ENCODE data around the gene RIT2.

The RIT2 gene

DNA sequence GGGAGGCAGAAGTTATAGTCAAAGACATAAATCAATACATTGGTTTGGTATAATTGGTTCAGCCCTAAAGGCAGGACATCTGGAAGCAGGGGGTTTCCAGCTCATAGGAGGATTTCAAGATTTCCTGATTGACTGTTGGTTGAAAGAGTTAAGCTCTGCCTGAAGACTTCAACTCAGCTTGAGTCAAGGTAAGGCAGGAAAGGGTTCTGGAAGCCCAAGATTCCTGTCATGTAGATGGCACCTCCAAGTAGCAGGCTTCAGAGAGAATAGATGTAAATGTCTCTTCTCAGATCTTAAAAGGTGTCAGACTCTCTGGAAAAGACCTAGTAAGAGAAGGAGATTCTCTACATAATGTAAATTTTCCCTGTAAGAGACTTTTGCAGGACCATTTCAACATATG, 335.3 kb downstream of the RIT2 start:
- no peak for FAIRE-seq
- TF ChIP-seq POLR2A (IDR thresholded peaks at IDR 0.05; ENCODE audit: low read depth, low read length) (no peak), POLR2AphosphoS5 (IDR thresholded peaks at IDR 0.05; ENCODE audit: low read depth, low read length) (no peak), TAF1 (IDR thresholded peaks at IDR 0.05; ENCODE audit: borderline replicate concordance, low read depth, low read length) (no peak)
- DNase-seq (ENCODE audit: insufficient read length), result no peak

DNA sequence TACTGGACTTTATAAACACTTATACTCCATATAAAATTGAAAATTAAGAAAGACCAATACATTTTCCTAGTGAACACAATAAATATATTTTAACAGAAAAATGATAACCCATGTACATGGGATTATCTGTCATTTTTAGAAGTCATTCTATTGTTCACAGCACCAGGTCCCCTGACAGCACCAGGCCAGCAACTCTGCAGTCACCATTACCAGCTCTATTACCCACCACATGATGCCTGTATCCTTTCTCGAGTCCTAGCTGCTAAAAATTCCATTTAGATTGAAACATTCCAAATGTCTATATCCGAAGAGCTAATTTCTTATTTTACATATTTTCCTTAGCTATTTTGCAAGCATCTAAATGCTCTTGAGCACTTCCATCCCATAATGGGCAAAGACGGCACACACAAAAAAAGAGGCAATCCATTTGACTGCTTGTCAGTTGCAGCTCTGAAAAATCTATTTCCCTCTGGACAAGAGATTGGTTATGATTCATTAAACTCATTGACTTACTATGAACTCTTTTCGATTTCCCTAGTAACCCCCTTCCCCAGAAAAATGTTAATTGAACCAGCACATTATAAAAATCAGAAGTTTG, 336.9 kb downstream of the RIT2 start:
- DNase-seq (ENCODE audit: insufficient read length) (no peak), FAIRE-seq (no peak)
- no peak for TF ChIP-seq POLR2AphosphoS5 (IDR thresholded peaks at IDR 0.05; ENCODE audit: low read depth, low read length)
- no peak for TF ChIP-seq POLR2A (IDR thresholded peaks at IDR 0.05; ENCODE audit: low read depth, low read length)
- no peak for TF ChIP-seq TAF1 (IDR thresholded peaks at IDR 0.05; ENCODE audit: borderline replicate concordance, low read depth, low read length)

DNA sequence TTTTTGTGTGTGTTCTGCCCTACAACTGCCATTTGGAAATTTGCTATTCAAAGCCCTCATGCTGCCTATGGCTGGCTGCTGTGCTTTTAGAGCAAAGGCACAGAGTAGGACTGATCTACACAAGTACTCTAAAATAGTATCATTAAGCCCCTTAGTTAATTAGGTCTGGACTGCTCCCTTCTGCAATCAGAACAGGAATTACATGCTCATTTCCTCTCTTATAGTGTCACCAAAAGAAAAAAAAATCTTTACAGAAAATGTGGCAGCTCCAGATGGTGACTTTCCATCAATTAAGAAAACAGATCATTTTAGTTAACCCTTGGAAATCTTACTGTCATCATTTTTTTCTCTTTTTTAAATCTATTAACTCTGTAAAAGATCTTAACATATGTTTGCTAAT, 337.5 kb downstream of the RIT2 start:
- DNase-seq (ENCODE audit: insufficient read length) (no peak), FAIRE-seq (no peak)
- no peak for TF ChIP-seq TAF1 (IDR thresholded peaks at IDR 0.05; ENCODE audit: borderline replicate concordance, low read depth, low read length)
- TF ChIP-seq POLR2A (IDR thresholded peaks at IDR 0.05; ENCODE audit: low read depth, low read length), result no peak
- no peak for TF ChIP-seq POLR2AphosphoS5 (IDR thresholded peaks at IDR 0.05; ENCODE audit: low read depth, low read length)

DNA sequence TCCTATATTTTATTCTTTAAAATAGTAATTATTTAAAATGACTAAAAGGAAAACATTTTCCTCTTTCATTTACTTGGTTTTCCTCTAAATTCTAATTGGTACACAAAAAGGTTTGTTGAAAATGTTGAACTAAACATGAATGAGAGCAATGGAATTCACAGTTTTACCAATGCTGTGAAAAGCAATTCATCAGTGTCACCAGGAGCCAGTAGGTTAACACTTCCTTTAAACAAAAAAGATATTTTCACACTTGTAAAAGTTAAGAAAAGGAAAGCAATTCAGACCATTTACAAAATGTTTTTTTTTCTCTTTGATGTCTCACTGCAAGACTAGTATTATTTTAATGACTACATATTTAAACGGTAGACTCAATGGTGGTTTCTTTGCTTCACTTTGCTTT, 341.6 kb downstream of the RIT2 start:
- no peak for TF ChIP-seq POLR2AphosphoS5 (IDR thresholded peaks at IDR 0.05; ENCODE audit: low read depth, low read length)
- TF ChIP-seq TAF1 (IDR thresholded peaks at IDR 0.05; ENCODE audit: borderline replicate concordance, low read depth, low read length), result no peak
- no peak for TF ChIP-seq POLR2A (IDR thresholded peaks at IDR 0.05; ENCODE audit: low read depth, low read length)
- no peak for DNase-seq (ENCODE audit: insufficient read length)
- FAIRE-seq, result no peak

DNA sequence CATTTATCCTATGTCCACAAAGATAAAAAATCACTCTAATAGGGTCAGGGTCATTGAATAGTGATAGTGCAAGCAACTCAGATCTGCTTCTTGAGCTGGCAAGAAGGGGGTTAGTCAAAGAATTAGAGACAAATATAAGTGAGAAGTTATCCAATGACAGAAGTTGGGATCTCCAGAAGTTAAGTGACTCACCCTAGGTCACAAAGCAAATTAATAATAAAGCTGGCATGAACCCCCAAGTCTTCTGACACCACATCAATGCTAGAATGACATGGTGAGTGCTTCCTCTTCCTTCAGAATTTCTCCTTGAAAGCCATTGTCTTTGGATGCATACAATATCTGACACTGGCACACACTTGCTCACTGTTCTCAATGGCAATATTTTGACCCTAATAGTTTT, 343.5 kb downstream of the RIT2 start:
- FAIRE-seq, result no peak
- no peak for TF ChIP-seq POLR2AphosphoS5 (IDR thresholded peaks at IDR 0.05; ENCODE audit: low read depth, low read length)

DNA sequence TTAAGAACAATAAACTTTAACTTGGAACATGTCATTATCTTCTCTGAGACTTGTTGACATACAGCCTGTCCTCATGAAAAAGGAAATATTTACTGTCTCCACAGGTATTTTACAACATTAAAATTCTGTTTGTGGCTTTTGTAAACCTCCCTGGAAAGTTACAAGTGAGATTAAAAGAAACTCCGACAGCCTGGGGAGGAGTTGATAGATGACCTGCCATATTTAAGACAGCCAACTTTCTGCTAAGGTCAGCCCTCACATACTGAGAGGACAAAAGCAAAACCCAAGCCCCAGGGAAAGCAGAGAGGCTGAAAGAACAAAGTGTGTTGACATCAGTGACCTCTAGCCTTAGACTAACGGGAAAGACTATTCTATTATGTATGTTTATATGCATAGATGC, 350.2 kb downstream of the RIT2 start:
- TF ChIP-seq POLR2A (IDR thresholded peaks at IDR 0.05; ENCODE audit: low read depth, low read length), result no peak
- TF ChIP-seq TAF1 (IDR thresholded peaks at IDR 0.05; ENCODE audit: borderline replicate concordance, low read depth, low read length), result no peak
- no peak for TF ChIP-seq POLR2AphosphoS5 (IDR thresholded peaks at IDR 0.05; ENCODE audit: low read depth, low read length)
- DNase-seq (ENCODE audit: insufficient read length) (no peak), FAIRE-seq (no peak)

More for the DNA sequence above, 343.5 kb downstream of the RIT2 start:
- DNase-seq (ENCODE audit: insufficient read length), result no peak

DNA sequence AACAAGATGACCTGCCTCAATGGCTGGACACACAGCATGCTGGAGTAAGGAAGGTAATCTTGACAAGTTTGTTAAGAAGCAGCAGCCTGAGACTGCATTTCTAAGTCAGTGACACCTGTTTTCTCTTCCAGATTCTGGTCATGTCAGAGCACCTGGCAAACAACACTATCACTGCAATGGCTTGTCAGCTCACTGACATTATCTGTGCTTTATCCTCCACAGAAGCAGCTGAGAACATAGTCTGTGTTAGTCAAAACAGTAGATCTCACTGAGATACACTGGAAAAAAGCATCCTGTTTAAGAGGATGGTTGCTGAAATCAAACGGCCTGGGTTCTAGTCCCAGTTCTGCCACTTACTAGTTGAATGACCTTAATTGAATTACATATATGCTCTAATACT, 355.2 kb downstream of the RIT2 start:
- DNase-seq (ENCODE audit: insufficient read length) (no peak), FAIRE-seq (no peak)
- TF ChIP-seq TAF1 (IDR thresholded peaks at IDR 0.05; ENCODE audit: borderline replicate concordance, low read depth, low read length) (no peak), POLR2AphosphoS5 (IDR thresholded peaks at IDR 0.05; ENCODE audit: low read depth, low read length) (no peak), POLR2A (IDR thresholded peaks at IDR 0.05; ENCODE audit: low read depth, low read length) (no peak)

DNA sequence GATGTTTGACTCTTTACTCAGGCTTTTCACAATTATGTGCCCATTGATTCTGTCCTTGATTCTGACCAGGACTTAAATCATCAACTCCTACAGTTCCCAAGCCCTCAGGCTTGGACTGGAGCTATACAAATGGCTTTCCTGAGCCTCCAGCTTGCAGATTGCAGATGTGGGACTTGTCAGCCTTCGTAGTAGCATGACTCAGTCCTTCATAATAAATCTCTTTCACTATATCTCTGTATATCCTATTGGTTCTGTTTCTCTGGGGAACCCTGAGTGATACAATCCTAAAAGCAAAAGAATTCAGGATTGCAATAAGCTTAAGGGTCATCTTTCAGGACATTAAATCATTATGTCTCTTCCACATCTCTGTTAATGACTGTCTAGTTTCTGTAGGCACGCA, 356.6 kb downstream of the RIT2 start:
- FAIRE-seq (no peak), DNase-seq (ENCODE audit: insufficient read length) (no peak)
- TF ChIP-seq POLR2AphosphoS5 (IDR thresholded peaks at IDR 0.05; ENCODE audit: low read depth, low read length) (no peak), POLR2A (IDR thresholded peaks at IDR 0.05; ENCODE audit: low read depth, low read length) (no peak), TAF1 (IDR thresholded peaks at IDR 0.05; ENCODE audit: borderline replicate concordance, low read depth, low read length) (no peak)

DNA sequence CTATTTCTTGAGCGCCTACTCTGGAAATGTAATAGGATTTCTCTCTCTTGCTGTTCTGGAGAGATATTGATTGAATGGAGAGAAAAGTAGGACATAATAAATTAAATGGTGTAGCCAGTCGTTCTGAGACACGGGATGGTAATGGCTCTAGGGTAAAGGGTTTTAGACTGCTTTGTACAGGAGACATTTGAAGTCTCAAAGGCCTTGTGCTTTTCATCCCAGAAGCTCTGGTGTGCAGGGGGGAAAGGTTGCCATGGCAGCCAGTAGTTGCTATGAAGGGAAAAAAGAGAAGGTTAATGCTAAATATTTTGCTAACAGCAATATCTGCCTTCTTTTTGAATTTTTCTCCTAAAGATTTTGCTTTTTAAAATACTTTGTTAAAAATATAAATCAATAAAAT, 359.3 kb downstream of the RIT2 start:
- FAIRE-seq (no peak), DNase-seq (ENCODE audit: insufficient read length) (no peak)
- TF ChIP-seq POLR2AphosphoS5 (IDR thresholded peaks at IDR 0.05; ENCODE audit: low read depth, low read length) (no peak), POLR2A (IDR thresholded peaks at IDR 0.05; ENCODE audit: low read depth, low read length) (no peak), TAF1 (IDR thresholded peaks at IDR 0.05; ENCODE audit: borderline replicate concordance, low read depth, low read length) (no peak)

DNA sequence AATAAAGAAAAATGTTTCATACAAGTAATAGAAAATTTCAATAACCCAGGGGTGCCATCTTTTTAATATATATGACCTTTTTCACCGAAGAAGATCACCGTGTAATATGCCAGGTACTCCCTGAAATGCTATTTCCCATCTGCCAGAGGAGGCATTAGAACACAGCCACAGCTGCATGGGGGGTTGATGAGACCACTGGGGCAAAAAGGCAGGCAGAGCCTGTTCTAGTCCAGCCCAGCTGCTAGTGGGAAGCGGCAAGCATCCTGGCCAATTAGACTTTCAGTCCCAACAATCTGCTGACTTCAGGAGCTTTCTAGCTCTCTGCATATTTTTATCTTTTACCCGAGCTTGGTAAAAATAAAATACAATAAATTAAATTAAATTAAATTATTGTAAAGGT, 362.6 kb downstream of the RIT2 start:
- DNase-seq (ENCODE audit: insufficient read length), result no peak
- no peak for FAIRE-seq
- no peak for TF ChIP-seq POLR2AphosphoS5 (IDR thresholded peaks at IDR 0.05; ENCODE audit: low read depth, low read length)
- no peak for TF ChIP-seq POLR2A (IDR thresholded peaks at IDR 0.05; ENCODE audit: low read depth, low read length)

DNA sequence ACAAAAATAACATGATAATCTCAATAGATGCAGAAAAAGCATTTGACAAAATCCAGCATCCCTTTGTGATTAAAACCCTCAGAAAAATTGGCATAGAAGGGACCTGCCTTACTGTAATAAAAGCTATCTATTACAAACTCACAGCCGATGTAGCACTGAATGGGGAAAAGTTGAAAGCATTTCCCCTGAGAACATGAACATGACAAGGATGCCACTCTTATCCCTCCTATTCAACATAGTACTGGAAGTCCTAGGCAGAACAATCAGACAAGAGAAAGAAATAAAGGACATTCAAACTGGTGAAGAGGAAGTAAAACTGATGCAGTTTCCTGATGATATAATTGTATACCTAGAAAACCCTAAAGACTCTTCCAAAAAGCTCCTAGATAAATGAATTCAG, 368.7 kb downstream of the RIT2 start:
- TF ChIP-seq POLR2AphosphoS5 (IDR thresholded peaks at IDR 0.05; ENCODE audit: low read depth, low read length) (no peak), POLR2A (IDR thresholded peaks at IDR 0.05; ENCODE audit: low read depth, low read length) (no peak), TAF1 (IDR thresholded peaks at IDR 0.05; ENCODE audit: borderline replicate concordance, low read depth, low read length) (no peak)
- DNase-seq (ENCODE audit: insufficient read length), result no peak
- FAIRE-seq, result no peak

DNA sequence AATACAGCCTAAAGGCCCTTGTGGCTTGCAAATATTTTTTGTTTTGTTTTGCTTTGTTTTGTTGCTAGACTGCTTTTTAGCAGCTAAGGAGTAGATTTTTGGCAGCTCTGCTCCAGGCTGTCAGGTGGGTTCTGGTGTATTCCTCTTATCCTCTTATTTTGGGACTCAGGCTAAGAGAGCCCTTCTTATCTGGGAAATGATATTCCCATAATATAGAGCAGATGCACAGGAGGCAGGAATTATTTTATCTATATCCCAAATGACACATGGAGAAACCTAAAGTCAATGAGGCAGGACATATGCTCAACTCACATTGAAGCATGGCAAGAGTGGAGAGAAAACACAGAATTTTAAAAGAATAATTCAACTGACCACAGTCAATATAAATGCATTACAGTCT, 369.6 kb downstream of the RIT2 start:
- FAIRE-seq, result no peak
- TF ChIP-seq POLR2A (IDR thresholded peaks at IDR 0.05; ENCODE audit: low read depth, low read length) (no peak), TAF1 (IDR thresholded peaks at IDR 0.05; ENCODE audit: borderline replicate concordance, low read depth, low read length) (no peak), POLR2AphosphoS5 (IDR thresholded peaks at IDR 0.05; ENCODE audit: low read depth, low read length) (no peak)
- no peak for DNase-seq (ENCODE audit: insufficient read length)

DNA sequence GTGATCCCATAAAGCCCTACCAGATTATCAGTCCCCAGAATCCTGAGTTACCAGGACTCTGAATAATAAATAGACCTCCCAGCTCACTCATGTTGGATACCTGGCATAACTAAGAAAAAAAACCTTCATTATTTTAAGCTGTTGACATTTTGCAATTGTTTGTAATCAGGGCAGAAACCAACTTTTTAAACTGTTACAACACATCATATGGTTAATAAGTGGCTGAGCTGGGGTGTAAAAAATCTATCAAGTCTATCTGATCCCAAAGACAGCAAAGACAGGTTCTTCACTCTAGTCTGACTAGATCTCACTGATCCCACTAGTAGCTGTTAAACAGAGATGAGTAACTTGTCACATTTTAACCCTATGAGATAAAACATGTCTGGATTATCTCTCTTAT, 370.3 kb downstream of the RIT2 start:
- FAIRE-seq (no peak), DNase-seq (ENCODE audit: insufficient read length) (no peak)
- TF ChIP-seq TAF1 (IDR thresholded peaks at IDR 0.05; ENCODE audit: borderline replicate concordance, low read depth, low read length) (no peak), POLR2AphosphoS5 (IDR thresholded peaks at IDR 0.05; ENCODE audit: low read depth, low read length) (no peak), POLR2A (IDR thresholded peaks at IDR 0.05; ENCODE audit: low read depth, low read length) (no peak)
